GM19455 (cell line): ENCODE data around the gene CNTNAP5.

Experiments
- ATAC-seq: cut with Tn5 transposase; IDR thresholded peaks from one replicate; pipeline ENCODE4 v1.9.1; 2021; ENCODE audit not compliant: unreplicated experiment

CNTNAP5 gene

DNA sequence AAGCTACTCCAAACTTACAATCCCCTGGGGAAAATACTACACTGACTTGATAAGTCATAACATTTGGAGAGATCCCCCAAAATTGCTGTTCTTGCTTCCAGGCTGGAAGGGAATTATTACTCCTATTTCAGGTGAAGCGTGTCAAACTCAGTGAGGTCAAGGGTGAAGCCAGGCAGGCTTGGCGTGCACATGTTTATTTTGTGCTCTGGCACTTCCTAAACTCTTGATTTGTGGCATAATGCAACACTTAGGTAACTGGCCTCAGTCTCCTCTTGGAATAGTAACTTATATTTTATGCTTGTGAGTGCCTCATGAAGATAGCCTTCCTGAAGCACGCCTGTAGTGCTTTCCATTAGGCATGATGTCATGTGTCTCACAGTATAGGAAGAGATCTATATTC lies 751.2 kb downstream of the CNTNAP5 start:
- no peak for ATAC-seq

GRCh38 chr2:124778076-124778475 lies 753.0 kb downstream of the CNTNAP5 start:
- no peak for ATAC-seq

GRCh38 chr2:124796647-124797046 lies 771.6 kb downstream of the CNTNAP5 start:
- no peak for ATAC-seq

DNA sequence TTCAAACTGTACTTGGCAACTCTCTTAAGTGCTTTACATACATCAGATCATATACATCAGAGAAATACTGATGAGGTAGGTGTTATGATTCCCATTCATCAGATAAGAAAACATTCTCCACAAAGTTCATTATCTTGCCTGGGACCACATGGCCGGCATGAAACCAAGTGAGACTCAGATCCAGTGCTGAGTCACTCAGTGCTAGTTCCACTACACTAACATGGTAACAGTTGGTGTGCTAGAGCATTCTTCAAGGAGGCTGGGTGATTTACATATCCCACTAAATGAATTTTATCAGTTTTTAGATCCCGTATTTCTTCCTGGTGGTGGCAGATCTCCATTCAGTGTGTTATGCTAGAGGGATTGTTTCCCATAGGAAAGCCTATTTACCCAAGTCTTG lies 772.0 kb downstream of the CNTNAP5 start:
- ATAC-seq = no peak

GRCh38 chr2:124798551-124798950 lies 773.5 kb downstream of the CNTNAP5 start:
- ATAC-seq = no peak

- no peak for ATAC-seq
These were observed 779.2 kb downstream of the CNTNAP5 start for GRCh38 chr2:124804014-124804940.

- no peak for ATAC-seq
These were observed 780.0 kb downstream of the CNTNAP5 start for GRCh38 chr2:124805060-124805459.

- no peak for ATAC-seq
These were observed 785.0 kb downstream of the CNTNAP5 start for GRCh38 chr2:124810132-124810531.

- ATAC-seq = no peak
These were observed 790.1 kb downstream of the CNTNAP5 start for GRCh38 chr2:124814968-124815745.

- no peak for ATAC-seq
These were observed 790.9 kb downstream of the CNTNAP5 start for GRCh38 chr2:124816007-124816406.

DNA sequence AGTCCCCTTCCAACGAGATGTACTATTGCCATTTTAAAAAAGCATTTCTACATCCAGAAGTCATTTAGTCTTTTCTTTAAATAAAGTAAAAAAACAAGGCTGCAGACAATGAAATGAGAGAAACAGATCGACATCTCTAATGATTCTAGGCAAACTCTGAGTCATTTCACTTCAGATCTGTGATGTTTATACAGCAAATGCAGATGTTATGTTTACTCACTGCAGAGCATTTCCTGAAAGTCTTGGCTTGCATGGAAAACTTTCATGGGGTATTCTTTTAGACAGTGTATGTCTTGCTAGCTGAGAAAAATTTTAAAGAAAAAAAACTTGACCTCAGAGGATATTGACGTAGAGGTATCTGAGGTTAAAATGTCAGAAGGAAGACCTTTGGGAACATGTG lies 797.4 kb downstream of the CNTNAP5 start:
- no peak for ATAC-seq

- no peak for ATAC-seq
These were observed 799.4 kb downstream of the CNTNAP5 start for GRCh38 chr2:124824441-124824840.

- ATAC-seq = no peak
These were observed 807.4 kb downstream of the CNTNAP5 start for GRCh38 chr2:124832521-124832920.

- ATAC-seq = no peak
These were observed 809.2 kb downstream of the CNTNAP5 start for GRCh38 chr2:124834331-124834730.

GRCh38 chr2:124835331-124835730 lies 810.2 kb downstream of the CNTNAP5 start:
- no peak for ATAC-seq

DNA sequence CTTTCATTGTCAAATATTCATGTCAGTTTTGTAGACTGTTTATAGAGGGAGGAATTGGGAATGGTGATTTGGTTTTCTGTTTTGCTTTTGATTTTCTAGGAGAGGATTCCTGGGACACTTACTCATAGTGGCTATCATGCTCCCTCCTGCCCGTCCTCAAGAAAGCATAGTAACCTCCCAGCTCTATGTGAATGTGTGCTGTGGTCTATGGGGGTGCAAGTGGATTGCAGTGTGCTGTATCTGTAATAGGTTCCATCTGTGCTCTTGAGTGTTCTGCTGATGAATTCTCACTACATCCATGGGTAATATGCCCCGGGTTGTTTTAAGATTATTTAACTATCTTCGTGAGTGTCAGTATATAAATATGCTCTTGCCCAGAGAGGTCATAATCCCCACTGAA lies 811.3 kb downstream of the CNTNAP5 start:
- ATAC-seq = no peak

GRCh38 chr2:124837496-124837895 lies 812.4 kb downstream of the CNTNAP5 start:
- no peak for ATAC-seq

- no peak for ATAC-seq
These were observed 813.3 kb downstream of the CNTNAP5 start for GRCh38 chr2:124838406-124838805.

DNA sequence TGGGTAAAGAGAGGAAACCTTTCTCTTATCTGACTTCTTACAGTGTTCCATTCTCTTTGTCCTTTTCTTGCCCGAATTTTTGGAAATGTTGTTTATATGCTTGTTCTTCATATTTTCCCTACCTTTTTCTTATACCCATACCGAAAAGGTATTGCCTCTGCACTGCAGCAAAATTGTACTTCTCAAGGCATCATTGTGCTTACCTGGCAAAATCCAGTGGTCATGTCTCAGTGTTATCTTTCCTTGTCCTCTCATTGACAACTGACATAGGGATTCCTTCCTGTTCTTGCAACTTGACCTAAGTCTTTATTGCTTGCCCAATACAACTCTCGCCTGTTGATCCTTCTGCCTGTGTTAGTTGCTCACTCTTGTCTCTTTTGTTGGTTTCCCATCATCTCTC lies 842.2 kb downstream of the CNTNAP5 start:
- no peak for ATAC-seq

GRCh38 chr2:124874219-124874618 lies 849.1 kb downstream of the CNTNAP5 start:
- no peak for ATAC-seq

GRCh38 chr2:124874676-124875075 lies 849.6 kb downstream of the CNTNAP5 start:
- no peak for ATAC-seq

DNA sequence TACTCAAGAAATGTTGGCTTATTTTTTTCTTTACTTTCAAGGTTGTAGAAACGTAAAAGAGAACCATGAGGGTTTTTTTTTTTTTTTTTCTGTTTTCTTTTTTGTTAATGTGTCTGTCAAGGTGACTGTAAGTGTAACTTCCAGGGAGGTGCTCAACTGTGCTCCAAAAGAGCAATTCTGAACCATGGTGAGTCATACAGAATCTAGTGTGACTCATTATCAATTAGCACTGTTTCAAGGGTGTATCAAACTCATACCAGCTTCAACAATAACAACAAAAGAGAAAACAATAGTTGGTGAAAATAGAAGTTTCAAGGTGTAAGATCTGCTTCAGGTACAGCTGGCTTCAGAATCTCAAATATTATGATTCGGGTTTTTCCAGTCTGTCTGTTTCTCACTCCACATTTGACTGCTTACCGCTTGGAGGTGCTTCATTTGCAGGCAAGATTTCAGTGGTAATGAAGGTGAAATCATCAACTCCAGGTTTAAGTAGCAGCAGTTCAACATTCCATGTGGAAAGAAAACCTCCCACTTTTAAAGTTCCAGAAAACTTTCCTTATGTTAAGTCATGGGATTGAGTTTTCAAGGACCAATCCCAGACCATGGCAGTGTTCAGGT lies 850.6 kb downstream of the CNTNAP5 start:
- ATAC-seq = no peak
